Activated CD4-positive, alpha-beta memory T cell treated with anti-CD3 and anti-CD28 coated beads for 36 hours (primary cell): ENCODE data around the gene URB1. TPM values are rescaled to one million over a fixed set of nuclear protein-coding genes. Genes with fewer than 3 reads are reported as not detected.

Source experiments
- CTCF ChIA-PET: fragments of 350-600 bp; sonication (Branson Sonifier 250); formaldehyde crosslinking; loops from one replicate; lab custom pipeline; 2021; ENCODE audit warnings: antibody characterized with exemption, inconsistent platforms; lab: Charles Lee
- POLR2A ChIA-PET: fragments of 350-600 bp; sonication (Branson Sonifier 250); formaldehyde crosslinking; loops from one replicate; lab custom pipeline; 2021; ENCODE audit warnings: antibody characterized with exemption; lab: Charles Lee
- DNase-seq: peaks from one replicate; pipeline ENCODE4 v3.0.0-alpha.2; 2020
- H3K27ac Mint-ChIP-seq: one replicate; pipeline ENCODE4 v1.8.0; 2021; ENCODE audit warnings: mixed read lengths
- H3K27me3 Mint-ChIP-seq: one replicate; pipeline ENCODE4 v1.8.0; 2021; ENCODE audit warnings: mixed read lengths
- H3K36me3 Mint-ChIP-seq: one replicate; pipeline ENCODE4 v1.8.0; 2021; ENCODE audit warnings: mixed read lengths
- H3K4me1 Mint-ChIP-seq: one replicate; pipeline ENCODE4 v1.8.0; 2021; ENCODE audit warnings: low read depth, mixed read lengths
- H3K4me3 Mint-ChIP-seq: one replicate; pipeline ENCODE4 v1.8.0; 2021; ENCODE audit warnings: mild to moderate bottlenecking, mixed read lengths
- H3K9me3 Mint-ChIP-seq: one replicate; pipeline ENCODE4 v1.8.0; 2021; ENCODE audit warnings: mixed read lengths
- intact Hi-C: fragments of 100-400 bp; cut with micrococcal nuclease; formaldehyde crosslinking; loops from one replicate; pipeline ENCODE4 v1.15.1; 2023
- total RNA-seq, 2 experiments: library from RNA; stranded (reverse); gene quantifications; one replicate each; pipeline ENCODE4 v1.2.3, GENCODE V29; 2021

URB1 gene
- total RNA-seq, 2 experiments from 2014 or later: 21.5 to 23.4 TPM

DNA sequence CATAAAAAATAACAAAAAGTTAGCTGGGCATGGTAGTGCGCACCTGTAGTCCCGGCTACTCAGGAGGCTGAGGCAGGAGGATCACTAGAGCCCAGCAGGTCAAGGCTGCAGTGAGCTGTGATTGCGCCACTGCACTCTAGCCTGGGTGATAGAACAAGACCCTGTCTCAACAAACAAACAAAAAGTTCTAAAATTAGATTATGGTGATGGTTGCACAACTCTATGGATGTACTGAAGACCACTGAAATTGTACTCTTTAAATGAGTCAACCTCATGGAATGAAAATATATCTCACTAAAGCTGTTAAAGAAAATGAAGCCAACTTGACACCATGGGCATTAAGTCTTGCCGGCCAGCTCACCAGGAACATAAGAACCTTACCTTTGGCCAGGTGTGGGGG lies 85.1 kb downstream of the URB1 start:
- CTCF ChIA-PET: interaction anchor here (0.7 kb wide), 1 partner anchor 16 kb away, joined by 4 read pairs; no protein-coding TSS in a partner anchor
- POLR2A ChIA-PET: no interaction called here

DNA sequence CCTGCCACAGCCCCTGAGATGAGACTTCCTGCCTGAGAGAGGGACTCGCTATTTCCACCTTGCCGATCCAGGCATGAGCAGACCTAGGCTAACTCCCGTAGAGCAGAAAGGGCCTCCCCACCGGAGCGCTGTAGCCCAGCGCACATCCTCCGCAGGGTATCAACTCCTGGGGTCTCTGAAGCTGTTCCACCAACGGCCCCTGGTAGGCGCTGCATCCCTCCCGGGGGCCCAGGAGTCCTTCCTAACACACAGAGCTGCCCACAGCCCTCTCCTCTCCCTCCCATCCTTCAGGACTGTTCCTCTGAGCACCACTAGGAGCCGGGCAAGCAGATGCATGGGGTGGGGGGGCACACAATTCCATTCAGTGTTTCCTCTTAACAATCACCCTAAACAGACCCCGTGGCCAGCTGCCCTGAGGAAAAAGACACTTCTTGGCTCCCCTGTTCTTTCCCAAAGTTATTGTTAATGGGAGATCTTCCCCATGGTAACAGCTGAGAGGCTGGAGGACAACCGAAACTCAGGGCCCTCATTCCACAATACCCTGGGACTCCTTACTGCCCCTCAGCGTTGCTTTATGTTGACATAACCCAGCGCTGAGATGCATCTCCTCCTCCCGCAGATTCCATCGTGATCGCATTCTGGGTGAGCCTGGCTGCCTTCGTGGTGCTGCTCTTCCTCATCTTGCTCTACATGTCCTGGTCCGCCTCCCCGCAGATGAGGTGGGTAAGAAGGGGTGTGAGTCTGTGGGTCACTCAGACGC lies 86.6 kb downstream of the URB1 start:
- H3K27me3 Mint-ChIP-seq: no peaks in the 10 kb centered on the region
- peaks cover 20% of the 10 kb centered on the region for H3K36me3 Mint-ChIP-seq
- ChIA-PET POLR2A (interaction anchor here (0.6 kb wide), 1 partner anchor 934 kb away, joined by 3 read pairs; no protein-coding TSS in a partner anchor), CTCF (no interaction called here)
- no peak overlapping the region for H3K4me3 Mint-ChIP-seq
- H3K27ac Mint-ChIP-seq: no peak overlapping the region
- intact Hi-C loops: no loop called here
- no peak for DNase-seq
- peaks cover 4% of the 10 kb centered on the region for H3K4me1 Mint-ChIP-seq
- no peaks in the 10 kb centered on the region for H3K9me3 Mint-ChIP-seq

More for the DNA sequence above, 85.1 kb downstream of the URB1 start:
- Mint-ChIP-seq H3K36me3 (peaks cover 26% of the 10 kb centered on the region), H3K27me3 (no peaks in the 10 kb centered on the region), H3K4me3 (no peak overlapping the region), H3K4me1 (peaks cover 4% of the 10 kb centered on the region), H3K27ac (no peak overlapping the region), H3K9me3 (no peaks in the 10 kb centered on the region)
- no peak for DNase-seq
- intact Hi-C loops: no loop called here

DNA sequence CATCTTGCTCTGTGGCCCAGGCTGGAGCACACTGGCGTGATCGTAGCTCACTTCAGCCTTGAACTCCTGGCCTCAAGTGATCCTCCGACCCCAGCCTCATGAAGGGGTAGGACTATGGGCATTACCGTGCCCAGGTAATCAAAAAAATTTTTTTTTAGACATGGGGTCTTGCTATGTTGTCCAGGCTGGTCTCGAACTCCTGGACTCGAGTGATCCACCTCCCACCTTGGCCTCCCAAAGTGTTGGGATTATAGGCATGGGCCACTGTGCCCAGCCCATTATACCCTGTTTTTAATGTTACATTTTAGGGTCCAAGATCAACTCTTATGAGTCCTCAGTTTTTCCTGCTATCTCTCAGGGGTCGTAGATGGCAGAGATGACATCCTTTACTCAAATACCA lies 87.8 kb downstream of the URB1 start:
- intact Hi-C loops: no loop called here
- POLR2A ChIA-PET: no interaction called here
- Mint-ChIP-seq H3K9me3 (no peaks in the 10 kb centered on the region), H3K27me3 (no peaks in the 10 kb centered on the region), H3K4me1 (no peaks in the 10 kb centered on the region), H3K36me3 (peaks cover 25% of the 10 kb centered on the region), H3K4me3 (no peak overlapping the region), H3K27ac (no peak overlapping the region)
- DNase-seq: no peak
- CTCF ChIA-PET: no interaction called here

DNA sequence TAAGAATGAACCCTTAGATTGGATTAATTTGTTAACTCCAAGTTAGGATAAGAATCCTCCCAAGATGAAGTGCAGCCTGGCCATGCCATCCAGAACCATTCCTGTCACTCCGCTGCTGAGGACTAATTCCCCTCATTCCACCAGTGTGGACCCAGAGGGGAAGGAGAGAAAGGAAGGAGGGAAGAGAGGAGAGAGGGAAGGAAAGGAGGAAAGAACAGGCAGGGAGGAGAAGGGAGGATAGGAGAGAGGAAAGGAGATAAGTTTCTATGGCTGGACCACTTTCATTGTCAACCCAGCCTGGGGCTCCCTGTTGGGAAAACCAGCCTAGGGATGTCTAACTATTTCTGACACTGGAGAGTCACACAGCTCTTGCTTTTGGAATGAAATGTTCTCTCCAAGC lies 89.4 kb downstream of the URB1 start:
- intact Hi-C loops: no loop called here
- H3K36me3 Mint-ChIP-seq: peaks cover 29% of the 10 kb centered on the region
- no peak overlapping the region for H3K4me3 Mint-ChIP-seq
- H3K9me3 Mint-ChIP-seq: no peaks in the 10 kb centered on the region
- H3K27me3 Mint-ChIP-seq: no peaks in the 10 kb centered on the region
- ChIA-PET CTCF (interaction anchor here (1.0 kb wide), 1 partner anchor 297 kb away, joined by 3 read pairs; no protein-coding TSS in a partner anchor), POLR2A (interaction anchor here (0.7 kb wide), 1 partner anchor 24 kb away, joined by 4 read pairs; no protein-coding TSS in a partner anchor)
- no peak overlapping the region for H3K27ac Mint-ChIP-seq
- DNase-seq: no peak
- H3K4me1 Mint-ChIP-seq: no peaks in the 10 kb centered on the region

- DNase-seq: no peak
- Mint-ChIP-seq H3K27me3 (no peaks in the 10 kb centered on the region), H3K9me3 (no peaks in the 10 kb centered on the region), H3K4me3 (no peak overlapping the region), H3K4me1 (no peaks in the 10 kb centered on the region), H3K27ac (no peak overlapping the region), H3K36me3 (peaks cover 29% of the 10 kb centered on the region)
- ChIA-PET CTCF (interaction anchor here (1.0 kb wide), 1 partner anchor 298 kb away, joined by 3 read pairs; no protein-coding TSS in a partner anchor), POLR2A (interaction anchor here (0.7 kb wide), 1 partner anchor 23 kb away, joined by 4 read pairs; no protein-coding TSS in a partner anchor)
- intact Hi-C loops: no loop called here
Observed at GRCh38 chr21:32302560-32302959, 90.3 kb downstream of the URB1 start.

- Mint-ChIP-seq H3K27ac (no peak overlapping the region), H3K4me3 (no peak overlapping the region), H3K4me1 (no peaks in the 10 kb centered on the region), H3K9me3 (no peaks in the 10 kb centered on the region), H3K27me3 (no peaks in the 10 kb centered on the region), H3K36me3 (peaks cover 26% of the 10 kb centered on the region)
- intact Hi-C loops: no loop called here
- POLR2A ChIA-PET: no interaction called here
- CTCF ChIA-PET: no interaction called here
- no peak for DNase-seq
Observed at GRCh38 chr21:32301596-32301995, 91.2 kb downstream of the URB1 start.

DNA sequence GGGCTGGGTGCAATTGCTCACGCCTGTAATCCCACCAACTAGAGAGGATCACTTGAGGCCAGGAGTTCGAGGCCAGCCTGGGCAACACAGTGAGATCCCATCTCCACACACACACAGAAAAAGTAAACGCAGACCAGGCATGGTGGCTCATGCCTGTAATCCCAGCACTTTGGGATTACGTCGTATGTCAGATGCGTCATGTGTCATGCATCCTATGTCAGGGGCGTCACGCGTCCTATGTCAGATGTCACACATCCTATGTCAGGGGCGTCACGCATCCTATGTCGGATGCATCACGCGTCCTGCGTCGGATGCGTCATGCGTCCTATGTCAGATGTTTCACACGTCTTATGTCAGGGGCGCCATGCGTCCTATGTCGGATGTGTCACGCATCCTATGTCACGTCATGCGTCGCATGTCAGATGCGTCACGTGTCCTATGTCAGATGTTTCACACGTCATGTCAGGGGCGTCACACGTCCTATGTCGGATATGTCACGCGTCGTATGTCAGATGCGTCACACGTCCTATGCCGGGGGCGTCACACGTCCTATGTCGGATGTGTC lies 92.6 kb downstream of the URB1 start:
- Mint-ChIP-seq H3K4me3 (no peak overlapping the region), H3K27me3 (no peaks in the 10 kb centered on the region), H3K4me1 (no peaks in the 10 kb centered on the region), H3K36me3 (peaks cover 17% of the 10 kb centered on the region), H3K27ac (no peak overlapping the region), H3K9me3 (no peaks in the 10 kb centered on the region)
- CTCF ChIA-PET: no interaction called here
- DNase-seq: no peak
- intact Hi-C loops: no loop called here
- POLR2A ChIA-PET: no interaction called here

- H3K27ac Mint-ChIP-seq: no peak overlapping the region
- POLR2A ChIA-PET: no interaction called here
- H3K36me3 Mint-ChIP-seq: peaks cover 17% of the 10 kb centered on the region
- H3K4me3 Mint-ChIP-seq: no peak overlapping the region
- no peaks in the 10 kb centered on the region for H3K4me1 Mint-ChIP-seq
- no peak for DNase-seq
- CTCF ChIA-PET: no interaction called here
- H3K9me3 Mint-ChIP-seq: no peaks in the 10 kb centered on the region
- H3K27me3 Mint-ChIP-seq: no peaks in the 10 kb centered on the region
- intact Hi-C loops: no loop called here
Observed at GRCh38 chr21:32299695-32300094, 93.1 kb downstream of the URB1 start.

GRCh38 chr21:32298658-32299081 lies 94.1 kb downstream of the URB1 start, which contains the start of gene MRAP:
TSS of gene MRAP (plus strand) at chr21:32298855. CDS start at chr21:32298972, 117 bp downstream.
- Mint-ChIP-seq H3K9me3 (no peaks in the 10 kb centered on the region), H3K4me1 (no peaks in the 10 kb centered on the region), H3K36me3 (peaks cover 17% of the 10 kb centered on the region), H3K27ac (no peak within 1 kb of the TSS), H3K27me3 (no peaks in the 10 kb centered on the region), H3K4me3 (no peak within 1 kb of the TSS)
- POLR2A ChIA-PET: no interaction called here
- CTCF ChIA-PET: no interaction called here
- DNase-seq: no peak
- intact Hi-C loops: no loop called here

GRCh38 chr21:32298148-32298559 lies 94.7 kb downstream of the URB1 start:
- no peak for DNase-seq
- ChIA-PET CTCF (no interaction called here), POLR2A (no interaction called here)
- peaks cover 17% of the 10 kb centered on the region for H3K36me3 Mint-ChIP-seq
- no peak overlapping the region for H3K27ac Mint-ChIP-seq
- no peaks in the 10 kb centered on the region for H3K9me3 Mint-ChIP-seq
- intact Hi-C loops: no loop called here
- no peak overlapping the region for H3K4me3 Mint-ChIP-seq
- no peaks in the 10 kb centered on the region for H3K27me3 Mint-ChIP-seq
- no peaks in the 10 kb centered on the region for H3K4me1 Mint-ChIP-seq

DNA sequence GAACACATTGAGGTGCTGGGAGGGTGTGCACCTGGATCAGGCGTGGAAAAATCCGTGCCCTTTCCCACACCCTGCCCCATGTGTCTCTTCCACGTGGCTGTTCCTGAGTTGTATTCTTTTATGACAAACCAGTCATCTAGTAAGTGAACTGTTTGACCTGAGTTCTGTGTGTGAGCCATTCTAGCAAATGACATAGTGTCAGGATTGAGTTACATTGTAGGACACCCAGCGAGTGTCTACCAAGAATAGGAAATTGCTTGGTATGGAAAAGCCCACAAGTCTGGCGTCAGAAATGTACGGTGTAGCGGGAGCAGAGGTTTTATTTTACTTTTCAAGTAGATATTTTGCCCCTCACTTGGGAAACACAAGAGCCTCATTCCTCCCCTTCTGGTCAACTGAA lies 95.4 kb downstream of the URB1 start:
- Mint-ChIP-seq H3K27ac (no peak overlapping the region), H3K4me3 (no peak overlapping the region), H3K27me3 (no peaks in the 10 kb centered on the region), H3K4me1 (no peaks in the 10 kb centered on the region), H3K9me3 (no peaks in the 10 kb centered on the region), H3K36me3 (peaks cover 17% of the 10 kb centered on the region)
- DNase-seq: no peak
- intact Hi-C loops: no loop called here
- POLR2A ChIA-PET: no interaction called here
- CTCF ChIA-PET: no interaction called here

GRCh38 chr21:32285476-32285875 lies 107.3 kb downstream of the URB1 start:
- Mint-ChIP-seq H3K4me3 (no peak overlapping the region), H3K9me3 (no peaks in the 10 kb centered on the region), H3K36me3 (peaks cover 5% of the 10 kb centered on the region), H3K4me1 (no peaks in the 10 kb centered on the region), H3K27ac (no peak overlapping the region), H3K27me3 (no peaks in the 10 kb centered on the region)
- POLR2A ChIA-PET: no interaction called here
- intact Hi-C loops: no loop called here
- no peak for DNase-seq
- CTCF ChIA-PET: interaction anchor here (0.9 kb wide), 1 partner anchor 284 kb away, joined by 4 read pairs; no protein-coding TSS in a partner anchor
